Esophagus muscularis mucosa (tissue), 4 donors: ENCODE results near the gene GRIK3. TPM values are rescaled to one million over a fixed set of nuclear protein-coding genes. Genes with fewer than 3 reads are reported as not detected.

ENCODE experiments used
- DNase-seq: peaks from one replicate; pipeline ENCODE4 v3.0.0-alpha.2; 2017; ENCODE audit errors: extremely low spot score
- H3K27ac ChIP-seq, 4 donors: fragments of 200-600 bp; sonication (generic); replicated peaks in 1 of 4; 1 replicate in 3 of 4; 2 replicates in 1 of 4; pipeline ENCODE4 v1.5.1; 2016 to 2019; ENCODE audit warnings: mild to moderate bottlenecking in 1 of 4
- H3K27me3 ChIP-seq, 4 donors: fragments of 200-600 bp; sonication (generic); one replicate each; pipeline versions ENCODE4 v1.5.1 to v1.6.0; 2016 to 2019
- H3K36me3 ChIP-seq, 4 donors: fragments of 200-600 bp; sonication (generic); one replicate each; pipeline ENCODE4 v1.5.1; 2016 to 2019
- H3K4me1 ChIP-seq, 4 donors: fragments of 200-600 bp; sonication (generic); one replicate each; pipeline ENCODE4 v1.5.1; 2016 to 2019
- H3K4me3 ChIP-seq, 4 donors: fragments of 200-600 bp; sonication (generic); 1 replicate in 2 of 4; 2 replicates in 2 of 4; pipeline ENCODE4 v1.5.1; 2016 to 2019; ENCODE audit warnings: mild to moderate bottlenecking in 4 of 4, moderate library complexity in 1 of 4
- H3K9me3 ChIP-seq, 4 donors: fragments of 200-600 bp; sonication (generic); 1 replicate in 3 of 4; 2 replicates in 1 of 4; pipeline ENCODE4 v1.5.1; 2016 to 2019
- CTCF ChIP-seq, 3 experiments: fragments of 200-600 bp in 2 of 3; fragments of 450-650 bp in 1 of 3; sonication (generic) in 2 of 3; IDR thresholded peaks; one replicate each; pipeline ENCODE4 v1.5.1; 2017 to 2019; ENCODE audit warnings: antibody characterized with exemption in 3 of 3, mild to moderate bottlenecking in 2 of 3, moderate library complexity in 1 of 3
- EP300 ChIP-seq: sonication (generic); formaldehyde crosslinking; IDR thresholded peaks from one replicate; pipeline ENCODE4 v1.6.1; 2017; ENCODE audit warnings: antibody characterized with exemption
- POLR2A ChIP-seq: fragments of 450-650 bp; IDR thresholded peaks from one replicate; pipeline ENCODE4 v1.6.1; 2017; ENCODE audit warnings: antibody characterized with exemption, moderate library complexity, mild to moderate bottlenecking, low read depth
- POLR2AphosphoS5 ChIP-seq, 2 donors: sonication (generic); formaldehyde crosslinking; IDR thresholded peaks; one replicate each; pipeline ENCODE4 v1.6.1; 2017; ENCODE audit warnings: antibody characterized with exemption in 2 of 2
- WGBS: methylation state at CpG from one replicate; pipeline ENCODE4 v1.1.5; 2018; 5-methylcytosine and 5-hydroxymethylcytosine counted together
- intact Hi-C: fragments of 100-400 bp; cut with DNase I; formaldehyde crosslinking; loops from one replicate; pipeline ENCODE4 v1.15.1; 2023
- total RNA-seq, 4 donors: library from RNA; depleted of rRNA; stranded (reverse); fragments of >200 nt; gene quantifications; one replicate each; pipeline versions ENCODE4 v1.1.0 to v1.2.1, GENCODE V29; 2016

The GRIK3 gene
- total RNA-seq, 4 donors from 2014 or later = 5.3 to 7.9 (median 6.6) TPM

DNA sequence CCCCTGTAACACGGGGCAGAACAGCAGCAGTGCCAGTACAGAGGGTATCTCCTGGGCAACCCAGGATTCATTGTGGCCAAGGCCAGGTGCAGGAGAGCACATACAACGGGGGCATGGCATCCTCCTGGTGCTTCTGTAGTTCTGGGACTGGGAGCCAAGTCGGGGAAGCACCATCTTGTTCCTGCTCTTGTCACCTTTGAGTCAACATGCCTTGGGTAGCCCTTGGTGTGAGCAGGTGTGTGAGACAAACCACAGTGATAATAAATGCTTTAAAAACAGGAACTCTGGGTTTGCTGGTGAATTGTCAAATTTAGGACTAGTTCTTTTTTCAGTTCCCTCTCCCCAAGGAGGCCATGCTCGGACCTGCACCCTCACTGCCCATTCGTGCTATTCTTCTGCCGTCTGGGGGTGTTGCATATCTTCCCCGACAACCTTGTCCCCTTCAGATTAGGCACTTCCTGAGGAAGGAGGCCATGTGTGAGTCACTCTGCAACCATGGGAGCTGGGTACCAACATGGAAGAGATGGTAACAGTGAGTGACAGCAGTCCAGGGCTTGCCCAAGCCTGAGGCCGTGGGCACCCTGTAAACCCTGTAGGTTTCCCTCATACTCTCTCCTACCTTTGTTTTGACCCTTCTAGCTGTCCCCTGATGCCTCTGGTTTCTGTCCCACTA lies 150.2 kb downstream of the GRIK3 start:
- DNase-seq = peak; percentile 84

GRCh38 chr1:36883315-36883949 lies 150.9 kb downstream of the GRIK3 start:
- WGBS = 100% methylated on average over 1 of the region's 3 CpGs
- TF ChIP-seq CTCF (IDR thresholded peaks at IDR 0.05) = no peak
- no peak for TF ChIP-seq POLR2A
- no peak for TF ChIP-seq POLR2AphosphoS5 (IDR thresholded peaks at IDR 0.05)
- TF ChIP-seq EP300 = no peak
- H3K4me1 ChIP-seq = peaks cover 0 to 9% (median 0%) of the 10 kb centered on the region in 4 donors
- no peak overlapping the region for H3K4me3 ChIP-seq
- H3K36me3 ChIP-seq = peaks cover 0 to 4% (median 0%) of the 10 kb centered on the region in 4 donors
- DNase-seq = peak; percentile 53
- intact Hi-C loops = no loop called here
- H3K27ac ChIP-seq = no peak overlapping the region
- peaks cover 0 to 40% (median 0%) of the 10 kb centered on the region in 4 donors for H3K27me3 ChIP-seq
- H3K9me3 ChIP-seq = no peaks in the 10 kb centered on the region

More for the DNA sequence above, 150.2 kb downstream of the GRIK3 start:
- H3K4me1 ChIP-seq = peaks cover 0 to 9% (median 0%) of the 10 kb centered on the region in 4 donors
- no peak overlapping the region for H3K4me3 ChIP-seq
- no peaks in the 10 kb centered on the region for H3K9me3 ChIP-seq
- TF ChIP-seq POLR2A = no peak
- TF ChIP-seq POLR2AphosphoS5 (IDR thresholded peaks at IDR 0.05) = no peak
- TF ChIP-seq EP300 = no peak
- TF ChIP-seq CTCF (IDR thresholded peaks at IDR 0.05) = no peak
- intact Hi-C loops = no loop called here
- WGBS = 68% methylated on average over 8 of the region's 8 CpGs
- peaks cover 0 to 4% (median 0%) of the 10 kb centered on the region in 4 donors for H3K36me3 ChIP-seq
- H3K27ac ChIP-seq = no peak overlapping the region
- peaks cover 0 to 47% (median 0%) of the 10 kb centered on the region in 4 donors for H3K27me3 ChIP-seq

- Histone ChIP-seq H3K4me3 (no peak overlapping the region), H3K27ac (no peak overlapping the region), H3K4me1 (peaks cover 0 to 9% (median 0%) of the 10 kb centered on the region in 4 donors), H3K27me3 (peaks cover 0 to 37% (median 0%) of the 10 kb centered on the region in 4 donors), H3K9me3 (no peaks in the 10 kb centered on the region), H3K36me3 (peaks cover 0 to 4% (median 0%) of the 10 kb centered on the region in 4 donors)
- peak; percentile 87 for DNase-seq
- WGBS = 93% methylated on average over 11 of the region's 11 CpGs
- TF ChIP-seq CTCF (IDR thresholded peaks at IDR 0.05) (no peak), POLR2A (no peak), POLR2AphosphoS5 (IDR thresholded peaks at IDR 0.05) (no peak), EP300 (no peak)
- intact Hi-C loops = no loop called here
These were observed 151.6 kb downstream of the GRIK3 start for GRCh38 chr1:36882536-36883285.

DNA sequence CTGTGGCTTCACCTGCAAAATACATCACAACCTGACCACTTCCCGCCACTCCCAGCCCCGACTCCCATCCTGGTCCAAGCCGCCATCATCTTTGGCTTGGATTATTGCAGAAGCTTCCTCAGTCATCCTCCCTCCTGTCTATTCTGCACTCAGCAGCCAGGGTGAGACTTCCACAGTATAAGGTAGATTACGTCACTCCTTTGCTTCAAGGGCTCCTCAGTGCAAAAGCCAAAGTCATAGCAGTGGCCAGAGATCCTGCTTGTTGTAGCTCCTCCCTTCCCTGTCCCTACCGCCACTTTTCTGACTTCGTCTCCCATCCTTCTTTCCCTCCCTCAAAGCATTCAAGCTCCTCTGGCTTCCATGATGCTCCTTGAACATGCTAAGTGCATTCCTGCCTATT lies 152.8 kb downstream of the GRIK3 start:
- Histone ChIP-seq H3K27me3 (peaks cover 0 to 32% (median 0%) of the 10 kb centered on the region in 4 donors), H3K4me1 (peaks cover 0 to 9% (median 0%) of the 10 kb centered on the region in 4 donors), H3K27ac (no peak overlapping the region), H3K9me3 (no peaks in the 10 kb centered on the region), H3K4me3 (no peak overlapping the region), H3K36me3 (peaks cover 0 to 4% (median 0%) of the 10 kb centered on the region in 4 donors)
- peak; percentile 70 for DNase-seq
- intact Hi-C loops = no loop called here
- WGBS = 80% methylated on average over 6 of the region's 6 CpGs
- TF ChIP-seq POLR2AphosphoS5 (IDR thresholded peaks at IDR 0.05) (no peak), CTCF (IDR thresholded peaks at IDR 0.05) (no peak), POLR2A (no peak), EP300 (no peak)
